Stimulated activated CD8-positive, alpha-beta memory T cell treated with anti-CD3 and anti-CD28 coated beads, Interleukin-12 subunit alpha, Interleukin-12 subunit beta, amount 100 ng/mL, for 24 hours (primary cell): ENCODE data around the gene F2.

Experiments used
- DNase-seq: peaks from one replicate; pipeline ENCODE4 v3.0.0-alpha.2; 2020; ENCODE audit errors: extremely low read depth

F2 gene

DNA sequence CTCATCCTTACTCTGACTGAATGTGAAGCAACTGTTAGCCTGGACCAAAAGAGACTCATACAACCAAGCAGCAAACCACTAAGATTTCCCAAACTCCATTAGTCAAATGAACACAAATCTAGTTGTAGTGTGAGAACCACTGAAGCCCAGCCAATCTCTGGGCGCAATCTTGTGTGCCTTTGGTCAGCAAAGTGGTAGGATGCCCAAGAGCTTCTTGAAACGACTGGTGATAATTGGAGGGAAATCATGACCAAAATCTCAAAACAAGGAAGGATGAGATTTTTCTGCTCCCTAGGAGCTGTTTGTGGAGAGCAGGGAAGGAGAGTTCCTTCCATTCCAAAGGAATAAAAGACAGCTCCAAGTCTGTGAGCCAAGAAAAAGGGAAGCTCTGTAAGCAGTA, 24.0 kb downstream of the F2 start:
- DNase-seq = no peak

DNA sequence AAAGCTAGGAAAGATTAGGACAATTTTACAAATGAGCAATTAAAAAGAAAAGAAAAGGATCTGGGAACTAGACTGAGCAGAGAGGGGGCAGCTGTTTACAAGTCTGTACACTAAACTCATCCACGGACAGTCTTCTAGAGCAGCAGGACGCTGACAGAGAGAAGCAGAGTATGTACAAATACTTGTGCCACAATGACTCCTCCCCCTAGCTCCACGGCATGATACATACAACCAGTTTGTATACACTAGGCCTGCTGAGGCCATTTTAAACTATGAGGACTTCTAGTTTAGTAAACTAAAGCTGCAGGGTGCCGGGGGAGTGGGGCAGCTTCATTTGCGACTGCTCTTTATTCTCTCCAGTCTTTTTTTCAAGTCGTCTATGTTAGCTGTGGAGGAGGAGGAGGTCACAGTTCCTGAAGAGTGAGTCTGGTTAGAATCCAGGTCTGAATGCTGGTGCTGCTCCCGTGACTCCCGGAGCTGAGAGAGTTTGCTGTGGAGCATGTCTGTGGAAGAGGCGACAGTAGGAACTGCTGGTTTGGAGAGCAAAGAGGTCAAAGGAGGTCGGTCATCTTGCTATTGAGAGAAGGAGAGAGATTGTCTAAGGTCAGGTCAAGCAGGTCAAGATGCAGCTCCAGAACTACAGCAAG, 24.8 kb downstream of the F2 start:
- DNase-seq = no peak

DNA sequence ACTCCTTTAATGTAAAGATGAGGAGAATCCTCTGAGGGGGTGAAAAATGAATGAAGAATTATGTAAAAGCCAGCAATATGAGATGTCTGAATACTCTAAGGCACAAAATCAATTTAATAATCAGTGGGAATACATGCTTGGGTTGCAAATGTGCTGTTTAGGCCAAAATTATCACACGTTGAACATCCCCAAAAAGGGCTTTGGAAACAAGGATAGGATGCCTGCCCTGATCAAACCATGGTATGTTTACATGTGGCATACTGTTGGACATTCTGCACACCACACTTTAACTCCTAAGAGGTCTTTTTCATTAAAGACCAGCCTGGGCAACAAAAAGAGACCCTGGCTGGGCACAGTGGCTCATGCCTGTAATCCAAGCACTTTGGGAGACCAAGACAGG, 26.3 kb downstream of the F2 start:
- no peak for DNase-seq

DNA sequence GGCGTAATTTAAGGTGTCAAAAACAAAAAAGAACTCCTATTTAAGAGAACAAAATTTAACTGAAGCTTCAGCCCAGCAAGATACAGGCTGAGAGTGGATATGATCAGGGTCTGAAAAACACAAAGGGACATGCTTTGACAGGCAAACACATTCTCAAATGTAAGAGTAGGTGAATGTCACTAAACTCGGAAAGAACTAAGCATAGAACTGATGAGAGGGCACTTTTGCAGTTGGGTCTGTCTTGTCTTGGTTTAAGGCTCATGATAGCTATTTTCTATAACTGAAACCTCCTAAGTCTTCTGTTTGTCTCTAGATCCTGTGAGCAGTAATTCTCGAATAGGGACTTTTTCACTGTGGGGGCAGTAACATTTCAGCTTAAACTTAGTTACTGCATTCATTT, 27.0 kb downstream of the F2 start:
- no peak for DNase-seq

DNA sequence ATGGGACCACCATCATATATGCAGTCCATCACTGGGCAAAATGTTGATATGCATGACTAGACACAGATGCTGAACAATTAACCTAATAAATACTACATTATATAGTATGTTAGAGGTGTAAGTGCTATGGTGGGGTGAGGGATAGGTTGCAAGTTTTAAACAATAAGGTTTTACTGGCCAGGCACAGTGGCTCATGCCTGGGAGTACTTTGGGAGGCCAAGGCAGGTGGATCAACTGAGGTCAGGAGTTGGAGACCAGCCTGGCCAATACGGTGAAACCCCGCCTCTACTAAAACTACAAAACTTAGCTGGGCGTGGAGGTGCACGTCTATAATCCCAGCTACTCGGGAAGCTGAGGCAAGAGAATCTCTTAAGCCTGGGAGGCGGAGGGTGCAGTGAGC, 28.1 kb downstream of the F2 start:
- no peak for DNase-seq

DNA sequence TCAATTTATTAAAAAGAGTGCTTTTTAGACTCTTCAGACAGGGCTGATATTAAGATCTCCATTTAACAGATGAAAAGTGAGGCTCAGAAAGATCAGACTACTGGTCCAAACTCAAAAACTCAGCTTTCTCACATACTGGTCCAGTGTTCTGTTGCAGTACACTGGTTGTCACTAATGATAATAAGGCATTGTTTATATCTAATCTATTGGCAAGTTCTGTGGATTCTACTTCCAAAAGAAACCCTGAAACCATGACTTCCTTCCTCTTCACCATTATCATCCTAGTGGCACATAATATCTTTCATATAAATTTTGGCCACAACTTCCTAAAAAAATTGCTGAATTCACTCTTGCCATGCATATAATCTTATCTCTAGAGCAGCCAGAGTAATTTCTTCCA, 36.9 kb downstream of the F2 start:
- no peak for DNase-seq

DNA sequence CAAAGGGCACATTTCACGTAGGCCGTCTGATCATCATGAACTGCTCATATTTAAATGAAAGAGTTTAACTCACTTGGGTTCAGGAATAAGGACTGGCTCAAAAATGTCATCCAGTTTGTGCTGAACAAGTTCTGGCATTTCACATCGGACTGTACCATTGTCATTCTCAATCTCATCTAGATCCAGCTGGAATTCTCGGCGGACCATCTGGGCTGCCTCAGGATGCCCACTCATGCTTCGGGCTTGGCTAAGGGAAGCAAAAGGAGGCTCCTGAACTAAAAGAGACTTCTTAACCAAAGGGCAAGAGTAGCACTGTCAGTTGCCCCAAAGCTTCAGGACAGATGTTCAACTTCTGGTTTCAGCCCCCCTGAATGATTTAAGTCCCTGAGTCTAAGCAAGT, 40.2 kb downstream of the F2 start:
- DNase-seq = no peak

DNA sequence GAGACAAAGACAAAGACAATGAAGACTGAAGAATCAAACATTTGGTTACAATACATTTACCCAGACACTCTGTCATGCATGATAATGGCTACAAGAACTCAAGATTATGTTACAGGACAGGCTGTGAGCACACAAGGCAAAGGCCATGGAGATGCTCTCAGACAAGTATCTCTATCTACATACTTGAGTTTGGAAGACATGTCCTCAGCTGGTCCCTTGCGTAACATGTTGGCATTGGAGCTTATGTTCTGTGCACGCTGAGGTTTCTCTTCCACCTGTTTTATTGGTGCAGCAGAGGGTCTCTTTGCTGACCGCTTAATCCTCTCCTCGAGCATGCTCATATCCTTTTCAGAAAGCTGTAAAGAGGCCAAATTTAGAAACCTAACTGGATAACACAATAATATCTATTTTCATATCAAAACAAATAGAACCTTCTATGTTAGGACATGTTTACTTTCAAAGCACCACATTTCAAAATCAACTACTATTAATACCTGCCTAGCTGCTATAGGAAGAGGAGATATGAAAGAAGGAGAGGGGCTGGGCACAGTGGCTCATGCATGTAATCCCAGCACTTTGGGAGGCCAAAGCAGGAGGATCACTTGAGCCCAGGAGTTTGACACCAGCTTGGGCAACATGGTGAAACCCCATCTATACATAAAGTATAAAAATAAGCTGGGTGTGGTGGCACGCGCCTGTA, 41.6 kb downstream of the F2 start:
- no peak for DNase-seq

DNA sequence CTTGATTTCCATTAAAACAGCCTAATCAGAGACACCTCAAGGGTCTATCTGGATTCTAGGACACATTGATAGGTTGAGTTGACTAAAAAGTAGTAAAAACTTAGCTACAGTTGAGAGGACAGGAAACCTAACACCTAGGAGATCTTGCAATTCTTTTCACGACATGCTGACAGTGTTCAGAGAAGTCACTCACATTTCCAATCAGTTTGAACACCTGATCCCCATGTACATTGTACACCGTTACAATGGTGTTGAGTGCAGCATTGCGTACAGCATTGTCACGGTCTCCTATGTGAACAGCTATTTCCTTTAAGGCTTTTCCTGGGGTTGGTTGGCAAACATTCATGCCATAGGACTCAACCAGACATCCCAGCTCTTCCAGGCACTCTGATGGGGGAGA, 42.8 kb downstream of the F2 start:
- no peak for DNase-seq

DNA sequence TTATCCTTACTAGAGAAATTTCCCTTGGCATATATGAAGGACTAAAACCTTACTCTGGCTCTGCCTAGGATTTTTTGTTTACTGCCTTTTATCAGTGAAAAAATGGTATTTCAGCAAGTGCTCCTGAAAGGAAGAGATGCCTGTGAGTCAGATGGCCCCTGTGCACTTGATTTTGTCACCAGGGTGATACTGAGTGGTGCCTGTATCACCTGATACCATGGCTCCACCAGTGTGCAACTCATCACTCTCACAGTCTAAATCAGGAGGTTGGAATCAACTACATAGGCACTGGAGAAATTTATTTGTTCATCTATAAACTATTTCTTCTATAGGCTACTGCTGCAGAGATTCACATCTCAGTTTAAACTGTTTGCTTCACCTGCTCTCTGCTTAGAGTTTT, 43.2 kb downstream of the F2 start:
- no peak for DNase-seq

DNA sequence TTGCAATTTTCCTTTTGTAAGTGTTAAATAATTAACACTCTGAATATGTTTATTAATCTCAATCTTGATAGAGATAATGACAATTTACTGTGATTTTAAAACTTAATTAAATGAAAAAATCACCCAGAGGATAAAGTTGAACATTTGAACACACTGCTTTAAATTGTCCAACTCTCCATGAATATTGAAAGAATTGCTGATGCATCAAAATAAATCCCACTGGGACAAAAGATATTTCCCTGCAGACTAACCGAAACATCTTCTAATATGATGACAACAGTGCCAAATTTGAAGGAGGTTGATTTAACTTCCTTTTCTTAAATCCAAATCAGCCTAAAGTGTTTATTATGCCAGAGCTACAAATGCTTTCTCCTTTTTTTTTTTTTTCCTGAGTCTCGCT, 47.6 kb downstream of the F2 start:
- DNase-seq = no peak

DNA sequence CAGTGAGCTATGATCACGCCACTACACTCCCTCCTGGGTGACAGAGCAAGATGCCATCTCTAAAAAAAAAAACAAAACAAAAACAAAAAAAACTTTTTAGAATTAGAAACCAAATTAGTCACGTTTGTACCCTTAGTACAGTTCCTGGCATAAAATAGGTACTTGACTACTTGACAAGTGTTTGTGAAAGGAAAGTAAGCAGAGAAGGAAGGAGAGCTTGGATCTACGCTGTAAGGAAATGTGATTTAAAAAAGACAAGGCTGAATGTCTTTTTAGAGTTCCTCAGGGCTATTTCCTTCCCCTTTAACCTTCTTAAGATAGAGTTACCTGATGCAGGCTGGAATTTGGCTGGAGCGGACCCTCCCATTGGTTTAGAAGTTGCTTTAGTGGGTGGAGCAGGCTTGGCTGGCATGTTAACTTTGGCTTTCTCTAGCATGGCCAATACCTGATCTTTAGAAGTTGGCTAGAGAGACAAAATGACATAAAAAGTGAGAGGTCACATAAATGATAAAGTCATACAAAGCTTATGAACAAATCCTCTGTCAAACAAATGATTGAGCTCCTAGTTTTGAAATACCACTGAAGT, 50.7 kb downstream of the F2 start:
- DNase-seq = no peak

DNA sequence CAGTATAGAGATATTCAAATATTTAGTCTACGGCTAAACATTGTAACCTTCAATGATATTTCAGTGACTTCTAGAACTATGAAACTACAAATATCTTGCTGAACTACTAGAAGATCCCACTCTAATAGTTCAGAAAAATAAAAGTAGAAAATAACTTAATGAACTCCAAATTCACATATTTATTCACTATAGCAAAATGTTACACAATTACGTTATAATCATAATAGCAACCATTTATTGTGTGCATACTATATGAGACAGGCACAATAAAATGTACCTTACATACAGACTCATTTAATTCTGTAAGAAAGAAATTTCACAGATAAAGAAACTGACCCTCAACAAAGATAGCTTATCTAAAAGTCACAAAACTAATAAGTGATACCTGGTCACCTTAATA, 57.9 kb downstream of the F2 start:
- DNase-seq = no peak

DNA sequence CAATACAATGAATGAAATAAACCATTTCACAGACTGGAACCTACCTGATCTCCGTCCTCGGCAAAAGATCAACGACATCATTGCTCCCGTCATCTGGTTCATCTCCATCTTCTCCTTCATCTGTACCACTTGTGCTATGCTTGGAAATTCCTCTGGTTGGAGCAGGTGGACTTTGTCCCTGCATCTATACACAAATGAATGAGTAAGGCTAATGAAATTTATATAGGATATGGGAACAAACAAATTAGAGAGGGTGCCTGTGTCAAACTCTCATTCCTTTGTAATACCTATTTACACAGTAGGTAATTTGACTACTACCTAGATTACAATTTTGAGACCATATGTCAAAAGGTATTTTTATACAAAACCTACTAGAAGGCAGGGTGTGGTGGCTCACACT, 59.4 kb downstream of the F2 start:
- no peak for DNase-seq
